Thoracic aorta (tissue), 2 donors: ENCODE data around the gene COLEC12. TPM values are rescaled to one million over a fixed set of nuclear protein-coding genes. Genes with fewer than 3 reads are reported as not detected.

Experiments
- ATAC-seq: fragments of 150-250 bp; one replicate; pipeline ENCODE4 v1.8.0; 2017; ENCODE audit warnings: low read depth; ENCODE audit not compliant: insufficient number of reproducible peaks, low FRiP score
- DNase-seq: peaks from one replicate; pipeline ENCODE4 v3.0.0-alpha.2; 2020; ENCODE audit warnings: low spot score
- H3K27ac ChIP-seq, 2 donors: fragments of 200-600 bp; sonication (generic); 1 replicate in 1 of 2; 2 replicates in 1 of 2; pipeline ENCODE4 v1.5.1; 2016; ENCODE audit warnings: mild to moderate bottlenecking in 2 of 2, moderate library complexity in 2 of 2
- H3K27me3 ChIP-seq: fragments of 200-600 bp; sonication (generic); replicated peaks from 2 replicates; pipeline ENCODE4 v1.6.0; 2016; ENCODE audit warnings: mild to moderate bottlenecking; ENCODE audit not compliant: insufficient read depth
- H3K36me3 ChIP-seq: fragments of 200-600 bp; sonication (generic); one replicate; pipeline ENCODE4 v1.5.1; 2016
- H3K4me1 ChIP-seq, 2 donors: fragments of 200-600 bp; sonication (generic); 1 replicate in 1 of 2; 2 replicates in 1 of 2; pipeline versions ENCODE4 v1.5.1 to v1.6.0; 2016; ENCODE audit warnings: low read depth in 2 of 2, mild to moderate bottlenecking in 1 of 2; ENCODE audit not compliant: control insufficient read depth in 1 of 2
- H3K4me3 ChIP-seq: fragments of 200-600 bp; sonication (generic); 2 replicates; pipeline ENCODE4 v1.5.1; 2016; ENCODE audit warnings: mild to moderate bottlenecking
- H3K9me3 ChIP-seq: fragments of 200-600 bp; sonication (generic); 2 replicates; pipeline ENCODE4 v1.5.1; 2016
- total RNA-seq, 2 donors: library from RNA; depleted of rRNA; stranded (reverse); fragments of >200 nt; gene quantifications; one replicate each; pipeline versions ENCODE4 v1.1.0 to v1.2.3, GENCODE V29; 2016
- TF ChIP-seq, protein P1 (sequence below): fragments of 200-600 bp; sonication (generic); IDR thresholded peaks from one replicate; pipeline ENCODE4 v1.5.1; 2019; ENCODE audit warnings: antibody characterized with exemption

COLEC12 gene
- total RNA-seq, 2 donors from 2014 or later: 19.3 to 21.3 TPM

DNA sequence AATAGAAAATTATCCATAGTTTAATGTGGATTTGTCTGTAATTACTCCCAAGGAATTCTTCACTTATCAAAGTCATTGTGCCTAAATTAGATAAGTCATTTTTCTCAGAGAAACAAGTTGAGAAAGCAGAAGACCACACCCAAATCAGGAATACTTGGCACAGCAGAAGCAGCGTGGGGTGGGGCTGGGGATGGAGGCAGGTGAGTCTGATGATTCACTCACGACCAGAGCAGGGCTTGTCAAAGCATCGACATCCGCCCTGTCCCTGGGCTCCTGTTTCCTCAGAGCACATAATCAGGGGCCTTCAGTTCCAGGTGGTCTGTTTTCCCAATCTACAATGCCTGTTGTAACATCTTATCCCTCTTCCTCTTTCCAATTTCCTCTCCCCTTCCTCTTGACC, 31.5 kb upstream of the COLEC12 start:
- Histone ChIP-seq H3K27me3 (no peaks in the 10 kb centered on the region), H3K36me3 (no peaks in the 10 kb centered on the region), H3K27ac (no peak overlapping the region), H3K4me3 (no peak overlapping the region), H3K4me1 (peaks cover 0 to 7% of the 10 kb centered on the region in 2 donors), H3K9me3 (no peaks in the 10 kb centered on the region)
- DNase-seq (no peak), ATAC-seq (no peak)
- TF ChIP-seq, protein P1, sequence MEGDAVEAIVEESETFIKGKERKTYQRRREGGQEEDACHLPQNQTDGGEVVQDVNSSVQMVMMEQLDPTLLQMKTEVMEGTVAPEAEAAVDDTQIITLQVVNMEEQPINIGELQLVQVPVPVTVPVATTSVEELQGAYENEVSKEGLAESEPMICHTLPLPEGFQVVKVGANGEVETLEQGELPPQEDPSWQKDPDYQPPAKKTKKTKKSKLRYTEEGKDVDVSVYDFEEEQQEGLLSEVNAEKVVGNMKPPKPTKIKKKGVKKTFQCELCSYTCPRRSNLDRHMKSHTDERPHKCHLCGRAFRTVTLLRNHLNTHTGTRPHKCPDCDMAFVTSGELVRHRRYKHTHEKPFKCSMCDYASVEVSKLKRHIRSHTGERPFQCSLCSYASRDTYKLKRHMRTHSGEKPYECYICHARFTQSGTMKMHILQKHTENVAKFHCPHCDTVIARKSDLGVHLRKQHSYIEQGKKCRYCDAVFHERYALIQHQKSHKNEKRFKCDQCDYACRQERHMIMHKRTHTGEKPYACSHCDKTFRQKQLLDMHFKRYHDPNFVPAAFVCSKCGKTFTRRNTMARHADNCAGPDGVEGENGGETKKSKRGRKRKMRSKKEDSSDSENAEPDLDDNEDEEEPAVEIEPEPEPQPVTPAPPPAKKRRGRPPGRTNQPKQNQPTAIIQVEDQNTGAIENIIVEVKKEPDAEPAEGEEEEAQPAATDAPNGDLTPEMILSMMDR: no peak

DNA sequence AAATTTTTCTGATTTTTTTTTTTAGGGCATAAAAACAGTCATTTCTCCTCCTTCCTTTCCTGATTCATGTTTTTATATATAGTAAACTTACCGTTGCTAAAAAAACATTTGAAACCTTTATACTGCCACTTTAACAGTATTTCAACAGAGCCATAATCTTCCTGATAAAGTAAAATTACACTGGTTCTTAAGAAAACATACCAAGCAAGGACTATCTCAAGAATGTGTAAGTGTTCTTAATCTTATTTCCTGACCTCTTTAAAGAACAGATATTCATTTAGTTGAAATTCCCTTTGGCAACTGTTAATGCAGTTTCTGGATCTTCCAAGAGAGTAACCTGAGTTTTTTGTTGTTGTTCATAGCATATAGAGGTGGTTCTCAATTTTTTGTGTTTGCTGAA, 26.6 kb upstream of the COLEC12 start:
- Histone ChIP-seq H3K9me3 (no peaks in the 10 kb centered on the region), H3K4me1 (peaks cover 15 to 33% of the 10 kb centered on the region in 2 donors), H3K27ac (no peak overlapping the region), H3K4me3 (no peak overlapping the region), H3K36me3 (no peaks in the 10 kb centered on the region), H3K27me3 (no peaks in the 10 kb centered on the region)
- ATAC-seq: no peak
- TF ChIP-seq, protein P1: no peak
- DNase-seq: no peak

DNA sequence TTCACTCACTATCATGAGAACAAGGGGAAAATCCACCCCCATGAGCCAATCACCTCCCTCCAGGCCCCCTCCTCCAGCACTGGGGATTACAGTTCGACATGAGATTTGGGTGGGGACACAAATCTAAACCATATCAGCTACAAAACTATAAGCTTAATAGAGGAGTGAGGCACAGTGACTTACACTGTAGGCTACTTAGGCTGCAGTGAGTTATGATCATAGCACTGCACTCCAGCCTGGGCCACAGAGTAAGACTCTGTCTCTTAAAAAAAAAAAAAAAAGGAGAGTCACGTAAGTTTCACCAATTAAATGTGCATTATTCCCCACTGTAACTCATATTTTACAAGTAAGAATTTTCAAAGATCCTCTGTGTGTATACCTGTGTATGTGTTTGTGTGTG, 26.2 kb upstream of the COLEC12 start:
- no peak for ATAC-seq
- Histone ChIP-seq H3K27ac (no peak overlapping the region), H3K27me3 (no peaks in the 10 kb centered on the region), H3K4me1 (peaks cover 15 to 33% of the 10 kb centered on the region in 2 donors), H3K4me3 (no peak overlapping the region), H3K9me3 (no peaks in the 10 kb centered on the region), H3K36me3 (no peaks in the 10 kb centered on the region)
- TF ChIP-seq, protein P1: no peak
- no peak for DNase-seq

DNA sequence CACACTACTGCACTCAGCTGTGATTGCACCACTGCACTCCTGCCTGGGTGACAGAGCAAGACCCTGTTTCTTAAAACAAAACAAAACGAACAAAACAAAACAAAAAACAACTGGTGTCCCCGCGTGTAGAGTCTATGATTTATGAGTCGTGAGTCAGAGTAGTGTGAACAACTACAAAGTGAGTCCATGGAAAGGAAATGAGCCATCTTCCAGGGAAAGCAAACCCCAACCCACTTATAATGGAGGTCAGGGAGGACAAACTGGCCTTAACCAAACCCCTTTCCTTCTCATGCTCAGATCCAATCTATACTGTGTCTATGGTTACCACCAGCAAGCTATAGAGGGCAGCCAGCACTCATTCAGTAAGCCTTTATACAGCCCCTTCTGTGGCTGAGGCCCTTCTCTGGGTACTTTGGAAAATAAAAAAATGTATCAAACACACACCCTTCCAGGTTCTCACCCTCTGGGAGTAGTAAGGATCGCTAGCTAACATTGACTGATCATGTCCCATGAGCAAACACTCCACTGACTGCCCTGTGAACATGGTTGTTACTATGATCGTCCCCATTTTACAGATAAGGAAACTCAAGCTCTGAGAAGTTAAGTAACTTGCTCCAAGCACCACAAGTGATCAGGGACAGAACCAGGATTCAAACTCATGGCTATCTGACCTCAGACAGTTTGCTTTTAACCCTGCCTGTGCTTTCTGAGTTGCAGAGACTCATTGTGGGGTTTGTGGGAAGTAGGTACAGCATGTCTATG, 24.7 kb upstream of the COLEC12 start:
- TF ChIP-seq, protein P1: no peak
- no peaks in the 10 kb centered on the region for H3K27me3 ChIP-seq
- no peak for ATAC-seq
- no peak overlapping the region for H3K4me3 ChIP-seq
- no peak for DNase-seq
- no peaks in the 10 kb centered on the region for H3K9me3 ChIP-seq
- no peaks in the 10 kb centered on the region for H3K36me3 ChIP-seq
- H3K27ac ChIP-seq: peak overlapping the region in 1 of 2 donors; percentile 65
- peaks cover 15 to 33% of the 10 kb centered on the region in 2 donors for H3K4me1 ChIP-seq

DNA sequence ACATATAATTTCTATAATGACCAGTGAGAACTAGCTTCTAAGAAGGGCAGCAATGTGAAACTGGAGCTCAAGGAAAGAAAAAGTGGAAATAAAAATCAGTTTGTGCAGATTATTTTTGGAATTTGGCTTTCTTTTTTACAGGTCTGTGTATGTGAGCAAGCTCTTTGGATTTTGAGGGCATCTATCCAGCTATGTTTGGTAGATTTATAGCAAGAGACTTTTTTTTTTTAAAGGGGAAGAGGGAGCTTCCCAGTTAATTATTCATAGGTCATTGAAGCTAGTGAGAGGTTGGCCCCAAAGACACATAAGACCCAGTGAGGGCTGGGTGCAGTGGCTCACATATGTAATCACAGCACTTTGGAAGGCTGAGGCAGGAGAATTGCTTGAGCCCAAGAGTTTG, 24.0 kb upstream of the COLEC12 start:
- Histone ChIP-seq H3K27me3 (no peaks in the 10 kb centered on the region), H3K4me1 (peaks cover 15 to 36% of the 10 kb centered on the region in 2 donors), H3K36me3 (no peaks in the 10 kb centered on the region), H3K27ac (peak overlapping the region; percentile 26 to 65), H3K4me3 (peak overlapping the region; percentile 47), H3K9me3 (no peaks in the 10 kb centered on the region)
- TF ChIP-seq, protein P1: no peak
- ATAC-seq: no peak
- DNase-seq: no peak
